Measurements from ENCODE around the gene SLC39A1.

GRCh38 chr1:153991151-153991630 is 27.9 kb upstream of the SLC39A1 start:
- TF ChIP-seq GTF2F1 (IDR thresholded peaks at IDR 0.05; ENCODE audit: borderline replicate concordance, low read depth, low read length) (no peak), CTCF (IDR thresholded peaks at IDR 0.05; ENCODE audit: control extremely low read depth in 1 of 3, insufficient read depth in 1 of 3, low read depth in 1 of 3, low read length in 3 of 3) (no peak)
